IPS-NIHi11 (cell line): ENCODE results near the gene STXBP3.

Experiments used
- DNase-seq: peaks from one replicate; pipeline ENCODE4 v3.0.0; 2012; ENCODE audit warnings: mixed read lengths, low spot score

The STXBP3 gene

DNA sequence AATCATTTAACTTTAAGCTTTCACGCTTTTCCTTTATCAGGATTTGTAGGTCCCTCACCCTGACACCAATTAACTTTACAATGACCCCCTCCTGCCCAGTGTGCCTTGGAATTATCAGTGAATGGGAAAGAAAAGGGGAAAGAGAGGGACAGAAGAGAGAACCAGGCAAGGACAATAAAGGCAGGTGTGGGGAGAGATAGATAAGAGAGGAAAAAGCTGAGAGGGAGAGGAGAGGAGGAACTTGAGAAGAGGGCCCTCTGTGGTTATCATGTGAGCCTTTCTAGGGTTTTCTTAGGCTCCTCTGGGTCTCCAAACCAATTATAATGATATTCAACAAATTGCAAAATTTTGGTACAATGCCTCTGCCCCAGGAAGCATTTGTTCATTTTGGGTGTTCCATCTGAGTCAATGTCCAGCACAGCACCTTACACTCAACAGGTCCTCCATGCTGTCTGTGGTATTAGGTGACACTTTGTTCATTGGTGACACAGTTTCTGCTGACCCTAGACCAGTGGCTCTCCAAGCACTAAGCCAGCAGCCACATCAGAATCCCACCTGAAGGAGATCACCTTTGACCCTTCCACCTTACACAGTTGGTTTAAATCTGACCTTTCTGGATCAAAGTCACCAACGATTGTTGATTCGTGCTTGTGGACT, 96.2 kb downstream of the STXBP3 start:
- no peak for DNase-seq

DNA sequence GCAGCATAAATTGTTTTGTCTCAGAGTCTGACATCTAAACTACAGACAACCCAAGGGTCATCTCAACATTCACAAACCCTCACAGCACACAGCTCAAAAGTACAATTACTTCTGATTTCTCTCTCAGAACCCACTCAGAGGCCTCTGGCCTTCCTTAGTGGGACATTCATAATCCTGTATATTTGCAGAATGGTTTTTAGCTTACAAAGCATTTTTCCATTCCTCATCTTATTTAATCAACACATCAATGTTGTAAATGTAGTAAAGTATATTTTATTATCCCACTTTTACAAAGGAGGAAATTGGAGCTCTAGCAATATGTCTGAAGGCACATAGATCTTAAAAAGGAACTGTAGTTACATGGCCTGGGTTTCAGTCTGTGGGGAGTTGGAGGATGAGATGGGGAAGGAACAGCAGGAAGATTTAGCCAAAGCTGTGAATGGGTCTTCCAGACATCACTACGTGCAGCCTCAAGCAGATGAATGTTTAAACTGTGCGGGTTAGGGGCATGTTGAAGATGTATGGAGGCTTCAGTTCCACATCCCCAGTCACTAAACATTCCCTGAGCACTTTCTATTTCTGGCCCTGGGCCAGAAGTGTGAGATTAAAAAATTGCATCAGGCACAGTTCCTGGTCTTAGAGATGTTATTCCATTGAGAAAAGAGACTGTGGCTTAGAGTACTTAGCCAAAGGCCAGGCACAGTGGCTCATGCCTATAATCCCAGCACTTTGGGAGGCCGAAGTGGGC, 97.1 kb downstream of the STXBP3 start:
- no peak for DNase-seq

DNA sequence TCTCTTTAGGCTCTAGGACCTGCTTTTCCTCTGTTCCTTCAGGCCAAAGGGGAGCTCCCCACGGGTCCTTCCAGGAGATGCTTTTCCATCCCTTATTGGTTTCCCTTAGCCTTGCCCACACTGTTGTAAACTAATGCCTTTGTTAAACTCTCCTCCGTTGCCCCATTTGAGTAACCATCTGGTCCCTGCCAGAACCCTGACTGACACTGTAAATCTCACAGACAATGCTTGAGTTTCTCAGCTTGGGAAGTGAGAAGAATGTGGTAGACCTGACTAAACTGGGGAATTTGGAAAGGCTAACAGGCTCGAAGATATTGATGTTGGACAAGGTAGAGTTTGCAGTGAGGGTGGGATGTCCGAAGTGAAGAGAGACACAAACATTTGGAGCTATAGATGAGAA, 99.0 kb downstream of the STXBP3 start:
- no peak for DNase-seq

DNA sequence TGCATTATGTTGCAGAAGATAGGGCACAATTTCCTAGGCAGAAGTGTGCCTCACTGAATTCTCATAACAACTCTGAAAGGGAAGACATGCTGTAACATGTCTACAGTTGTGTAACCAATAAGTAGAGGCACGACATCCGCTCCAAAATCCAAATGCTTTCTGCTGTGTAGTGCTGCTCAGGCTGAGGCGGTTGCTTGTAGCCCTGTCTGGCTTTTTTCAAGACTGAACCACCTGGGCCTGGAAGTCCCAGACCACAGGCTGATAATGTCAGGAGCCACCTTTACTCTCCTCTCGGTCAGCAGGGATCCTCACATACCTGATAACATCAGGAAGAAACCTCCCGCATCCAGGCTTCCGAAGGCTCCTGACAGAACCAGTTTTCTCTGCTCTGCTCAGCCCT, 99.5 kb downstream of the STXBP3 start:
- no peak for DNase-seq

DNA sequence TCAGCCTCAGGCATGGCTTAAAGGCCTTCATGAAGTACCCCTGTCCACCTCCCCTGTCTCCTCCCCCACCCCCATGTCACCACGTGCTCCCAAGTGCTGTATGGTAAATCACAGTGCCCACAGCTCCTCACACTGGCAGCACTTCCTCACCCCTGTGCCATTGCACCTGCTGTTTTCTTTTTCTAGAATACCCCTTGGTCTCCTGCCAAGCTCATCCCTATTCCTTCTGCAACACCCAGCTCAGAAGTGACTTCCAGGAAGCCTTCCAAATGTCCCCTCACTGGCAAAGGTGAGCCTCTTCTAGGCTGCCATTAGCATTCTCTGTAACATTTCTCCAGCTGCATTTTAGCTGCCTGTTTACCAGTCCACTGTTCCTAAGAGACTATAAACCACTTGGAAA, 101.0 kb downstream of the STXBP3 start:
- DNase-seq: no peak

DNA sequence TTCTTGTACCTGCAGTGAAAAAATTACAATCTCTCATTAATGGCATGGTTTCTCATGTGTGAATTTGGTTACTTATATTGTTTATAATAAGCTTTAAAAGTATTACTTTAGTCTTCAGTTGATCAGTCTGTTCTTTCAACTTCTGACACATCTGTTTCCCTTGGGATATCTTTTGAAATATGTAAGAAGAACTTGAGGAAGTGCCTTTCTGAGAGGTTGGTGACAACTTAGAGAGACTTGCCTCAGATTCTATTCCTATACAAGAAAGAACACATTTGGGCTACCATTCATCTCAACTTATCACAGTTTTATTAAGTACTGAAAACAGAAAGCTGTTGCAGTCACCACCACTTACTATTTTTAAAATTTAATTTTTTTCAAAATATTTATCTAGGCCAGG, 102.3 kb downstream of the STXBP3 start:
- DNase-seq: no peak

DNA sequence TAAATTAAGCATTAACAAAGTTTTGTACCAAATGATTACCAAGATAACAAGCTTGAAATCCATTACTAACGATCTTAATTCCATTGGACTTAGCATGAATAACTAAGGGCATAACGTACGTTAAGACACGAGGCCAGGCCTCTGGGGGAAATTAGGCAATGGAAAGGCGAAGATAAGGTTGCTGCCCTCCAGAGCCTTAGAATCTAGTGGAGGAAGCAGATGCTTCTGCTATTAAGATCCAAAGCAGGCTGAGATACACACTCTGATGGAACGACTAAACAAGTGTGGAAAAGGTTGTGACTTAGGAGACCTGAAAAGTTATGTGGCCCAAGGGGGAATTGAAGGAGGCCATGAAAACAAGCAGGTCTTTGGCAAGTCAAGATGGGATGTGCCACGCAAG, 104.5 kb downstream of the STXBP3 start:
- no peak for DNase-seq

DNA sequence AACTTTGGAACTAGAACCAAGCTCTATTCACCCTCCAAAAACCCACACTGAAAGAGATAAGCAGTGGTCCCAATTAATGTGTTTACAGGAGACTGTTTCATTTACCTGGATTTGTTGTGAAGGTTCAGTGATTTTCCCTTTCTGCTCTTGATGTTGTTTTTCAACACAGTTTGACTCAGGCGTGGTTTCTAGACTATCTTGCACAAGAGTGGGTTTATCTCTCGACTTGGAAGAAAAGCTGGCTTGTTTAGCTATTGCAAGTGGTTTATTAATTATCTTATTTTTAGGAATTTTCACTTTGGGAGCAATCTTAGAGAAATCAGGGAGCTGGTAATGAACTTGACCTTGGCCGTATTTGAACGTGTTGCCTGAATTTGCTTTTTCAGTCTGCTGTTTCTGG, 105.1 kb downstream of the STXBP3 start:
- DNase-seq: no peak

DNA sequence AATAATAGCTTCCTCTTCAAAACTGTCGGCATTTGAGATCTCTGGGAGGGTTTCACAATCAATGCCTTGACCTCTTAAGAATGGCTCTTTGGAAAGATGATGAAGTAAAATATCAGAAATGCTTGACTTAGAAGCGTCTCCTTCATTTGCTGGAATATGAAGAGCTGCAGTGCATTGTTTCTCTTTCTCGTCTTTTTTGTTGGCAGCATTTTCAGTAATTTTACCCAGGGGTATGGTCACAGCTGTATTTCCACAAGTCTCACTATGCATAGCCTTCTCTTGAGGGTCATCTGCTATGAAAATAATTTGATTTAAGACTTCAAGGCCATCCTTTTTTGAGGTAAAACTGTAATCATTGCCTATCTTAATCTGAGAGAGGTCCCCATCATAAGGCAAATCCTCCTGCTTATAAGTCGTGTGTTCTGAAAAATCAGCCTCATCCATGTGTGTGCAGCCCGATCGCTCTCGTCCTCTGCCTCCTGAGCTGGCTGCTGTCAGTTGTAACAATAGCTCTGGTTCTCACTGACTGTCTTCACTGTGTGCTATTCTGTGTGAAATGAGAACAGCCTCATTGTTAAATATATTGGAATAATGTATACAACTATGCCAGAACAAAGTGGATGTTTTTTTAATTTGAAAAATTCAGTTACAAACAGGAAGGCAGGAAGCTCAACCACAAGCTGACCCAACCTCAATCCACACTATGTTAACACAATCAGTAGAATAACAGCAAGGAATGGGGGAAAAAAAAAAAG, 105.9 kb downstream of the STXBP3 start:
- DNase-seq: no peak

DNA sequence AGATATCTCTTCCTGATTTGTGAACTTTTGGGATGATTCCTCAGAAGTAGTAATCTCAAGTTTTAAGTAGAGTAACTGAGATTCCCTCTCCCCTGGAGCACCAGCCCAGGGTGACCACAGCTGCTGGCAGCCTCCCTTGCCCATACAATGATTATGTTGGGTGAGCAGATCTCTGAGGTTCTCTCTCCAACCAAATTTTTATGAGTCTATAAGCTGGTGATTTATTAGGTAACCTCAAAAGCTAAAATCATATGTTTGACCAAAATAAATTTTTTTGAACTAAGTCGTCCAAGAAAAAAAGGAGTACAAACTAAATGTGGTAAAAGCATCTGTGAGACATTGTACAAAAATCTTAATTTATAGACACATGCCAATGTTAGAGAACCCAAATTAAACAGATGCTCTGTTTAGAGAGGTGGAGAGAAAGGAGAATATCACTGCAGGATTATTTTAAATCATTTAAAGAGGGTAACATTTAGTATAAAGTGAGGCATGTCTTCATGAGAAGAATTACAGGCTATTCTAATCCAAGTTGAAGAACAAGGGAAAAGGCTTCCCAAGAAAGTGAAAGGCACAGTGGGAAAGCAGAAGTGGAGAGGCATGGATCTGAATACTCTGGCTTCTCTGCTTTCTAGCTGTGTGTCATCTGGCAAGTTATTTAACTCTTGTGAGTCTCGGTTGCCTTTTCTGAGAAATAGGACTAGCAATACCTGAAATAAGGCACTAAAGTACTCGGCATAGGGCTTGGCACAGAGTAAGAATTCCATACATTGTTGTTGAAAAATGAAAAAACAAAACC, 107.9 kb downstream of the STXBP3 start:
- DNase-seq: no peak

DNA sequence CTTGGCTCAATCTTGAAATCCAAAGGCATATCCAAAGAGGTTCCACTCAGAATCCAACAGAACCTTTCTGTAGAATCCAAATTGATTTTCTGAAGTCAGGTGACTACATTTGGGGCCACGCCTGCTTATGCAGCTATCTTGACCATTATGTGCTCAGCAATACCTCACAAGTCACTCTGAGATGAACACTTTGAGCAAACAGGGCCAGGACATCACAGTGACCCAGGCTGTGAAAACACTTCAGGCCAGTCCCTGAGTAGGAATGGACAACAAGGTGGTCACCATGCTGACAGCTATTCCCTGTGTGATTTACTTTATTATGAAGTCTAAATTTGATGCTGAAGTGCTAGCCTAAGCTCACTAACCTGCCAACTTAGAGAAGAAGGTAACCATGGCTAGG, 110.5 kb downstream of the STXBP3 start, which contains the start of gene AKNAD1:
TSS of gene AKNAD1 (minus strand) at position 101 of the 400 bp plus-strand sequence. CDS start 4,430 bp downstream, outside the sequence.
- DNase-seq: no peak

DNA sequence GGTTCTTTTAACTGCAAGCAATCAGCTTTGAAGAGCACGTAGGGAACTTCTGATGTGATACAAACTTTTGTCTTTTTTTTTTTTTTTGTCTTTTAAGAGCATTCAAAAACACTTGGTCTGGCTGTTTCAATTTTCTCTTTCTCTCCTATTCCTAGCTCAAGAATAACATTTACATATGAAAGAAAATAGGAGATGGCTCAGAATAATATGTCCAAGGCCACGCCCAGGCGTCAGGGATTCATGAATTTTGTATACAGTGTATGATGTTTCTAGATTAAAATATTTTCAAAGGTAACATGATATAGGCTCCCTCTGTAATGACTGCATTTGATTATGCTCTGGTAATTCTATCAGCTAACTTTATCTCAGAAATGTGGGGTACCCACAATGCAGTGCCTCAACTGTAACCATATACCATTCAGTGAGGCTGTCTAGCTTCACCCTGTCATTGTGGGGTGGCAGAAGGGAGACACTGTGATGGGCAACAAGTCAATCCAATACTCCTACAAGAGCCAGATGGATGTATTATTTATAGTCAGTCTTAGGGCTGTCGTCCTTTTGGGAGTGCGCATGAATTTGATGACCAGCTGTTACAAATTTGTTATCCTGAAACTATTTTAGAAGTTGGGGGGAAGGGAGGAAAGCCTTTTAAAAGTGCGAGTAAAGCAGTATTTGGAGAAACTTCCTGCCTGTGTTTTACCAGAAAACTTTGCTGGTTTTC, 111.9 kb downstream of the STXBP3 start:
- no peak for DNase-seq
